Psoas muscle (tissue), 8 donors: ENCODE data around the gene COL2A1. TPM values are rescaled to one million over a fixed set of nuclear protein-coding genes. Genes with fewer than 3 reads are reported as not detected.
A peak's percentile ranks its signal among the peaks of the same experiment; 100 is the strongest.

Source experiments
- ATAC-seq, 4 donors: fragments of 200-7000 bp; cut with Tn5 transposase; one replicate each; pipeline ENCODE4 v1.9.1; 2020; ENCODE audit warnings: moderate library complexity in 3 of 4, mild to moderate bottlenecking in 2 of 4
- DNase-seq, 2 donors: peaks; one replicate each; pipeline ENCODE4 v3.0.0-alpha.2; 2020
- H3K27ac ChIP-seq: fragments of 200-600 bp; one replicate; pipeline ENCODE4 v1.8.0; 2022
- H3K27me3 ChIP-seq, 3 donors: fragments of 200-600 bp in 1 of 3; one replicate each; pipeline versions ENCODE4 v1.6.1 to v1.8.0; 2013 to 2022; ENCODE audit warnings: low read length in 2 of 3, mild to moderate bottlenecking in 2 of 3, moderate library complexity in 1 of 3; ENCODE audit not compliant: insufficient read depth in 3 of 3
- H3K36me3 ChIP-seq, 2 donors: fragments of 200-600 bp in 1 of 2; one replicate each; pipeline versions ENCODE4 v1.6.1 to v1.8.0; 2013 to 2022; ENCODE audit warnings: low read depth in 1 of 2, mild to moderate bottlenecking in 1 of 2, moderate library complexity in 1 of 2; ENCODE audit not compliant: insufficient read depth in 1 of 2
- H3K4me1 ChIP-seq: fragments of 200-600 bp; one replicate; pipeline ENCODE4 v1.8.0; 2022
- H3K4me3 ChIP-seq: fragments of 200-600 bp; one replicate; pipeline ENCODE4 v1.8.0; 2022; ENCODE audit warnings: mild to moderate bottlenecking
- H3K9me3 ChIP-seq: fragments of 200-600 bp; one replicate; pipeline ENCODE4 v1.8.0; 2022
- WGBS, 3 donors: extraction: QIAGEN DNeasy Blood & Tissue Kit; methylation state at CpG; one replicate each; pipeline versions ENCODE4 v1.1.6 to v1.1.7; 2013; 5-methylcytosine and 5-hydroxymethylcytosine counted together
- intact Hi-C, 2 donors: fragments of 100-400 bp; cut with DNase I; formaldehyde crosslinking; loops; one replicate each; pipeline versions ENCODE4 v1.11.0 to v1.14.2; 2022
- polyA plus RNA-seq, 3 donors: library from polyadenylated mRNA; stranded (reverse); fragments of 200-250 nt; gene quantifications; one replicate each; pipeline ENCODE4 v1.2.3, GENCODE V29; 2013
- total RNA-seq, 4 donors: library from RNA; stranded (reverse); fragmentation: NEBNext Ultra II Directional in 2 of 4; extraction: Animal tissue kit (Norgen Biotek cat#: 25700) in 2 of 4; gene quantifications; one replicate each; pipeline versions ENCODE4 v1.2.1 to v1.2.4, GENCODE V29; 2021 to 2023
- TF ChIP-seq, protein P1 (sequence below): fragments of 200-600 bp; IDR thresholded peaks from one replicate; pipeline ENCODE4 v1.8.0; 2022; ENCODE audit warnings: antibody characterized with exemption
- donor health status: healthy with polysubstance abuse.
- donor health status: DM: no; HTN: no; CAD: no; lungs with moderate emphysema.
- donor health status: Bipolar disorder and iron deficiency.
- donor health status: healthy.
- donor health status: DM: yes; HTN: yes; CAD: no.
- donor health status: DM: no; HTN: no; CAD: no.
- donor health status: DM: no; HTN: no; CAD: no.
- donor health status: DM: yes; HTN: yes; CAD: no.

The COL2A1 gene
- total and polyA plus RNA-seq, 7 donors, result 0.06 to 0.41 (median 0.07) TPM; not detected in 4

DNA sequence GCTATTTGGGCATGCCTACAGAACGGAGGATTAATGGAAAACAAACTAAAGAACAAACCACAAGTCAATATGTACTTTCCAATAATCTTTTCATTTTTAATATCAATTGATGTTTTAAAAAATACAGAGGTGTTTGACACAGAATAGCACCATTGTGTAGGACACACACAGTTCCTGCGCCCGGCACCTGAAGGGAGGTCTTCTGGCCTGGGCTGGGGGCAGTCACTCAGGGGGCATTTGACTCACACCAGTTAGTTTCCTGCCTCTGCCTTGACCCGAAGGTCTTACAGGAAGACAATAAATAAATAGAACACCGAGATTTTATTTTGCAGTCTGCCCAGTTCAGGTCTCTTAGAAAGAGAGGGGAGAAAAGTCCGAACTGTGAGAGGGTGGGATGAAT is 31.4 kb downstream of the COL2A1 start:
- TF ChIP-seq, protein P1, sequence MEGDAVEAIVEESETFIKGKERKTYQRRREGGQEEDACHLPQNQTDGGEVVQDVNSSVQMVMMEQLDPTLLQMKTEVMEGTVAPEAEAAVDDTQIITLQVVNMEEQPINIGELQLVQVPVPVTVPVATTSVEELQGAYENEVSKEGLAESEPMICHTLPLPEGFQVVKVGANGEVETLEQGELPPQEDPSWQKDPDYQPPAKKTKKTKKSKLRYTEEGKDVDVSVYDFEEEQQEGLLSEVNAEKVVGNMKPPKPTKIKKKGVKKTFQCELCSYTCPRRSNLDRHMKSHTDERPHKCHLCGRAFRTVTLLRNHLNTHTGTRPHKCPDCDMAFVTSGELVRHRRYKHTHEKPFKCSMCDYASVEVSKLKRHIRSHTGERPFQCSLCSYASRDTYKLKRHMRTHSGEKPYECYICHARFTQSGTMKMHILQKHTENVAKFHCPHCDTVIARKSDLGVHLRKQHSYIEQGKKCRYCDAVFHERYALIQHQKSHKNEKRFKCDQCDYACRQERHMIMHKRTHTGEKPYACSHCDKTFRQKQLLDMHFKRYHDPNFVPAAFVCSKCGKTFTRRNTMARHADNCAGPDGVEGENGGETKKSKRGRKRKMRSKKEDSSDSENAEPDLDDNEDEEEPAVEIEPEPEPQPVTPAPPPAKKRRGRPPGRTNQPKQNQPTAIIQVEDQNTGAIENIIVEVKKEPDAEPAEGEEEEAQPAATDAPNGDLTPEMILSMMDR, result no peak
- Histone ChIP-seq H3K27ac (no peak overlapping the region), H3K9me3 (no peaks in the 10 kb centered on the region), H3K4me3 (no peak overlapping the region), H3K36me3 (peaks cover 0 to 17% of the 10 kb centered on the region in 2 donors), H3K4me1 (no peaks in the 10 kb centered on the region), H3K27me3 (no peaks in the 10 kb centered on the region)
- no peak for ATAC-seq
- DNase-seq, result no peak
- intact Hi-C loops, result no loop called here
- WGBS, 3 donors, result 87 to 90% (median 89%) methylated on average over 6 of the region's 6 CpGs

DNA sequence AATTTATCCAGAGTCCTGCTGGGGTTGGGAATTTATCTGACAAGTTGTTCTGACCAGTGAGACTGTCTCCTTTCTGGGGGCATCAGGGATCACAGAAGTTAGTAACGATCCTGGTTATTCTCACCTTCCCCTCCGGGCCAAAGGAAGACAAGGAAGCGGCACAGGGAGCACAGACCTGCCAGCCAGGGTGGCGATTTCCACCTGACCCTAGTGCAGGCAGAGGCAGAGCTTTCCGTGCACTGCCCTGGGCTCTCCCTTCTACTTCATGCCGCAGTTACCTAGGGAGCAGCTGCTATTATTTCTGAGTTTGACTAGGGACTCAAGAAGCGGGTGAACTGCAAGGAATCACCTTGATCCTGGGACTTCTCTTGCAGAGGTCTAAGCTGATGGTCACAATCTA is 33.4 kb downstream of the COL2A1 start:
- TF ChIP-seq, protein P1, result no peak
- Histone ChIP-seq H3K4me1 (no peaks in the 10 kb centered on the region), H3K9me3 (no peaks in the 10 kb centered on the region), H3K27me3 (no peaks in the 10 kb centered on the region), H3K27ac (no peak overlapping the region), H3K36me3 (peaks cover 2 to 38% of the 10 kb centered on the region in 2 donors), H3K4me3 (no peak overlapping the region)
- intact Hi-C loops, result no loop called here
- ATAC-seq (no peak), DNase-seq (no peak)
- WGBS, 3 donors, result 90 to 97% (median 92%) methylated on average over 7 of the region's 7 CpGs

DNA sequence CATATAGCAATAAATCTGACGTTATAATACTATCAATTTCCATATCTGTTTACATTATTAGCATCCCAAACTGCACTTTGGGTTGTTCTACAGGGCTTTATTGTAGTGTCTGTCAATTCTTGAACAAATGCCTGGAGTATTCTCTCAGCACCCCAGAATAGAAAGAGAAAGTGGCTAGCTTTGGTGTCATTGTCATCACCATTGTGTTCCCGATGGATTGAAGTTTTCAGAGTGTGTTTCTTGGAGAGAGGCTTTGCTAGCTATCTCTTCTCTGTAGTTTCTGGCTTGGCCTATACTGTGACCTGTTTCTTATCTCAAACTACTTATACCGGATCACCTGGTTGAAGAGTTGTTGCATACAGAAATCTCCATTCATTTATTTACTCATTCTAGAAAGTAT is 34.4 kb downstream of the COL2A1 start:
- no peak for ATAC-seq
- 60 to 65% (median 60%) methylated on average over 3 of the region's 3 CpGs for WGBS, 3 donors

DNA sequence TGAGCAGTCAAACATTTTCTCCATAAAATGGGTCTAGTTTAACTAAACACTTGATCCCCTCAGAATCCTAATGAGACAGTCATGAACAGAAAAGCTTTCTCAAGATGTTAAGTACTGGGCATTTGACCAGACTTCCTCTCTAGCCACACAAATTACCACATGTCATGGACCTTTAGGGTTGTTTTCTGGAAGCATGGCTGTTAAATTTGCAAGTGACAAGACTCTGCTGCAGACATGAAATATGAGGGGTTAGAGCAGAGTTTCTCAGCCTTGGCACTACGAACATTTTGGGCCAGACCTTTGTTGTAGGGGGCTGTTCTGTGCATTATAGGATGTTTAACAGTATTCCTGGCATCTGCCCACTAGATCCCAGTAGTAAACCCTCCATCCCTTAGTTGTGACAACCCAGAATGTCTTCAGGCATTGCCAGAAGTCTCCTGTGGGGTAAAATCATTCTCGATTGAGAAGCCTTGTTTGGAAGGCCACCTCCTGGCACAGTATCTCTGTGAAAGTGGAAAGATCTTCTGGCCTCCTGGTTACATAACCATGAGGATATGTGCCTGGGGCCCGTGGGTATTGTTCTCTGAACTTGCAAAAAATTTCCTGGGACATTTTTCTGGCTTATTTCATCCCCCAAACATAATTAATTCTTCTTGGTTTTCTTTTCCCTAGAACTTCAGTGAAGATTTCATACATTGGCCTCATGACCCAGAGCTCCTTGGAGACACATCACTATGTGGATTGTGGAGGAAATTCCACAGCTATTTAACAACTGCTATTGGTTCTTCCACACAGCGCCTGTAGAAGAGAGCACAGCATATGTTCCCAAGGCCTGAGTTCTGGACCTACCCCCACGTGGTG is 36.6 kb downstream of the COL2A1 start:
- Histone ChIP-seq H3K36me3 (peaks cover 2 to 48% of the 10 kb centered on the region in 2 donors), H3K27ac (no peak overlapping the region), H3K4me3 (no peak overlapping the region), H3K9me3 (no peaks in the 10 kb centered on the region), H3K4me1 (peaks cover 15% of the 10 kb centered on the region), H3K27me3 (no peaks in the 10 kb centered on the region)
- intact Hi-C loops, result loop anchor here in 1 of 2 donors (10.0 kb wide), 1 partner anchor 207 kb away; no protein-coding TSS in a partner anchor
- TF ChIP-seq, protein P1, result no peak
- ATAC-seq (no peak), DNase-seq (peak in 1 of 2 donors; percentile 48)
- WGBS, 3 donors, result 30 to 32% (median 31%) methylated on average over 5 of the region's 5 CpGs

More for the DNA sequence above, 34.4 kb downstream of the COL2A1 start:
- H3K4me1 ChIP-seq, result peaks cover 1% of the 10 kb centered on the region
- H3K36me3 ChIP-seq, result peaks cover 2 to 48% of the 10 kb centered on the region in 2 donors
- no peaks in the 10 kb centered on the region for H3K9me3 ChIP-seq
- no peaks in the 10 kb centered on the region for H3K27me3 ChIP-seq
- H3K4me3 ChIP-seq, result no peak overlapping the region
- TF ChIP-seq, protein P1, result no peak
- intact Hi-C loops, result loop anchor here in 1 of 2 donors (10.0 kb wide), 1 partner anchor 205 kb away; no protein-coding TSS in a partner anchor
- no peak overlapping the region for H3K27ac ChIP-seq
- no peak for DNase-seq
